MM.1S (cell line): ENCODE measurements around the gene INTS11.
"Not testable (repeated sequence)": the region's sequence is repeated elsewhere in the genome, so short reads cannot be mapped to it uniquely, and the experiment has no call there.

Experiments
- DNase-seq: peaks from one replicate; pipeline ENCODE4 v3.0.0-alpha.2; 2015
- H2AFZ ChIP-seq: fragments of 300-600 bp; sonication (generic); 2 replicates; pipeline ENCODE4 v1.6.0; 2016; ENCODE audit warnings: antibody characterized with exemption, low read length
- H3F3A ChIP-seq: fragments of 300-600 bp; sonication (generic); 2 replicates; pipeline ENCODE4 v1.6.1; 2016; ENCODE audit warnings: mild to moderate bottlenecking, antibody characterized with exemption, low read length, moderate library complexity, mixed read lengths; ENCODE audit not compliant: insufficient read depth
- H3K27ac ChIP-seq: fragments of 300-600 bp; sonication (generic); 2 replicates; pipeline ENCODE4 v1.5.1; 2016; ENCODE audit warnings: mild to moderate bottlenecking, low read length
- H3K27me3 ChIP-seq: fragments of 300-600 bp; sonication (generic); replicated peaks from 2 replicates; pipeline ENCODE4 v1.6.0; 2016; ENCODE audit warnings: low read length; ENCODE audit not compliant: insufficient read depth
- H3K36me3 ChIP-seq: fragments of 300-600 bp; sonication (generic); replicated peaks from 2 replicates; pipeline ENCODE4 v1.6.1; 2016; ENCODE audit warnings: mild to moderate bottlenecking, low read length, mixed read lengths; ENCODE audit not compliant: insufficient read depth
- H3K4me1 ChIP-seq: fragments of 300-600 bp; sonication (generic); 2 replicates; pipeline ENCODE4 v1.6.1; 2016; ENCODE audit warnings: low read length, mixed read lengths
- H3K4me2 ChIP-seq: fragments of 300-600 bp; sonication (generic); 2 replicates; pipeline ENCODE4 v1.6.0; 2016; ENCODE audit warnings: low read depth, low read length
- H3K4me3 ChIP-seq: fragments of 300-600 bp; sonication (generic); 2 replicates; pipeline ENCODE4 v1.5.1; 2016; ENCODE audit warnings: low read length, mixed read lengths
- H3K79me2 ChIP-seq: fragments of 300-600 bp; sonication (generic); 2 replicates; pipeline ENCODE4 v1.6.1; 2016; ENCODE audit warnings: mixed run types, low read length, mixed read lengths
- H3K9ac ChIP-seq: fragments of 300-600 bp; sonication (generic); 2 replicates; pipeline ENCODE4 v1.6.1; 2016; ENCODE audit warnings: low read length, mixed read lengths
- H3K9me2 ChIP-seq: fragments of 300-600 bp; sonication (generic); replicated peaks from 2 replicates; pipeline ENCODE4 v1.6.1; 2016; ENCODE audit warnings: mild to moderate bottlenecking, low read length, mixed read lengths; ENCODE audit not compliant: insufficient read depth
- H3K9me3 ChIP-seq: fragments of 300-600 bp; sonication (generic); replicated peaks from 2 replicates; pipeline ENCODE4 v1.6.1; 2016; ENCODE audit warnings: mild to moderate bottlenecking, low read length, mixed read lengths; ENCODE audit not compliant: insufficient read depth
- H4K20me1 ChIP-seq: fragments of 300-600 bp; sonication (generic); 2 replicates; pipeline ENCODE4 v1.6.1; 2016; ENCODE audit warnings: mild to moderate bottlenecking, low read length, moderate library complexity, mixed read lengths; ENCODE audit not compliant: insufficient read depth
- CTCF ChIP-seq: fragments of 300-600 bp; sonication (generic); IDR thresholded peaks from 2 replicates; pipeline ENCODE4 v1.5.1; 2016; ENCODE audit warnings: antibody characterized with exemption, low read length, mixed read lengths
- EZH2 ChIP-seq: fragments of 300-600 bp; sonication (generic); optimal IDR thresholded peaks from 2 replicates; pipeline ENCODE3; 2017; ENCODE audit warnings: low read depth, mild to moderate bottlenecking, antibody characterized with exemption, low read length, mixed read lengths
- EZH2phosphoT487 ChIP-seq: fragments of 300-600 bp; sonication (generic); IDR thresholded peaks from 2 replicates; pipeline ENCODE4 v1.6.1; 2018; ENCODE audit warnings: antibody characterized with exemption, low read length

INTS11 gene

GRCh38 chr1:1371746-1372711 lies 47.6 kb upstream of the INTS11 start:
- Histone ChIP-seq H3K9ac (no peak overlapping the region), H3K79me2 (peaks cover 26% of the 10 kb centered on the region), H3K9me2 (no peaks in the 10 kb centered on the region), H3K4me1 (peaks cover 16% of the 10 kb centered on the region), H3K27me3 (no peaks in the 10 kb centered on the region), H3K4me2 (peak overlapping the region; percentile 18; the same call in 1 of the 2 replicates), H3K36me3 (no peaks in the 10 kb centered on the region), H3K27ac (no peak overlapping the region), H4K20me1 (no peaks in the 10 kb centered on the region), H3K9me3 (no peaks in the 10 kb centered on the region), H3K4me3 (no peak overlapping the region), H3F3A (peaks cover 13% of the 10 kb centered on the region), H2AFZ (no peak overlapping the region)
- DNase-seq, result peak; percentile 47
- no peak for TF ChIP-seq EZH2
- TF ChIP-seq CTCF, result peak; percentile 88

GRCh38 chr1:1371364-1371745 lies 46.9 kb upstream of the INTS11 start:
- TF ChIP-seq CTCF (no peak), EZH2 (no peak), EZH2phosphoT487 (no peak)
- Histone ChIP-seq H3K9ac (no peak overlapping the region), H3K4me2 (no peak overlapping the region), H3K27me3 (no peaks in the 10 kb centered on the region), H3K27ac (no peak overlapping the region), H3F3A (peaks cover 6% of the 10 kb centered on the region), H3K9me2 (no peaks in the 10 kb centered on the region), H2AFZ (no peak overlapping the region), H3K9me3 (no peaks in the 10 kb centered on the region), H3K36me3 (no peaks in the 10 kb centered on the region), H3K79me2 (peaks cover 26% of the 10 kb centered on the region), H3K4me1 (peaks cover 16% of the 10 kb centered on the region), H4K20me1 (no peaks in the 10 kb centered on the region), H3K4me3 (no peak overlapping the region)
- DNase-seq, result no peak

- Histone ChIP-seq H2AFZ (no peak overlapping the region), H3K4me1 (peaks cover 12% of the 10 kb centered on the region), H3K79me2 (peaks cover 26% of the 10 kb centered on the region), H3K27ac (no peak overlapping the region), H4K20me1 (no peaks in the 10 kb centered on the region), H3F3A (peaks cover 3% of the 10 kb centered on the region; the same call in 1 of the 2 replicates), H3K4me3 (no peak overlapping the region), H3K9ac (no peak overlapping the region), H3K9me2 (no peaks in the 10 kb centered on the region), H3K27me3 (no peaks in the 10 kb centered on the region), H3K36me3 (no peaks in the 10 kb centered on the region), H3K9me3 (no peaks in the 10 kb centered on the region), H3K4me2 (no peak overlapping the region)
- TF ChIP-seq EZH2 (no peak), EZH2phosphoT487 (no peak), CTCF (no peak)
- no peak for DNase-seq
Measured at GRCh38 chr1:1370771-1371300, 46.4 kb upstream of the INTS11 start.

- not testable (repeated sequence) for H3K36me3 ChIP-seq, H3K27me3 ChIP-seq, H3K9me2 ChIP-seq, H3K4me2 ChIP-seq, H3K9ac ChIP-seq, H4K20me1 ChIP-seq, H3F3A ChIP-seq, DNase-seq, H3K27ac ChIP-seq, H3K4me3 ChIP-seq, H2AFZ ChIP-seq, H3K9me3 ChIP-seq
- Histone ChIP-seq H3K79me2 (peaks cover 26% of the 10 kb centered on the region), H3K4me1 (peaks cover 12% of the 10 kb centered on the region)
Measured at GRCh38 chr1:1370094-1370493, 45.6 kb upstream of the INTS11 start.
